Gastroesophageal sphincter (tissue), 4 donors: ENCODE measurements around the gene ATP12A. TPM values are rescaled to one million over a fixed set of nuclear protein-coding genes. Genes with fewer than 3 reads are reported as not detected.

Experiments used
- ATAC-seq: fragments of 150-250 bp; one replicate; pipeline ENCODE4 v1.9.1; 2016; ENCODE audit warnings: mild to moderate bottlenecking, moderate library complexity
- H3K27ac ChIP-seq, 4 donors: fragments of 200-600 bp; sonication (generic) in 3 of 4; 1 replicate in 3 of 4; 2 replicates in 1 of 4; pipeline ENCODE4 v1.5.1; 2016 to 2019
- H3K27me3 ChIP-seq: fragments of 200-600 bp; sonication (generic); one replicate; pipeline ENCODE4 v1.5.1; 2019
- H3K36me3 ChIP-seq, 2 donors: fragments of 200-600 bp; sonication (generic); one replicate each; pipeline ENCODE4 v1.5.1; 2019; ENCODE audit warnings: control low read depth in 1 of 2
- H3K4me1 ChIP-seq, 3 donors: fragments of 200-600 bp; sonication (generic); 1 replicate in 2 of 3; 2 replicates in 1 of 3; pipeline ENCODE4 v1.5.1; 2016 to 2019; ENCODE audit warnings: control low read depth in 2 of 3
- H3K4me3 ChIP-seq, 2 donors: fragments of 200-600 bp; sonication (generic); one replicate each; pipeline ENCODE4 v1.5.1; 2019; ENCODE audit warnings: mild to moderate bottlenecking in 1 of 2, moderate library complexity in 1 of 2
- H3K9me3 ChIP-seq, 3 donors: fragments of 200-600 bp; sonication (generic); one replicate each; pipeline ENCODE4 v1.5.1; 2017 to 2019; ENCODE audit warnings: control low read depth in 2 of 3
- CTCF ChIP-seq, 4 experiments: fragments of 200-600 bp in 2 of 4; fragments of 450-650 bp in 2 of 4; sonication (generic) in 1 of 4; IDR thresholded peaks; one replicate each; pipeline ENCODE4 v1.5.1; 2017 to 2019; ENCODE audit warnings: antibody characterized with exemption in 4 of 4, mild to moderate bottlenecking in 2 of 4, moderate library complexity in 2 of 4
- EP300 ChIP-seq: sonication (generic); formaldehyde crosslinking; IDR thresholded peaks from one replicate; pipeline ENCODE4 v1.6.1; 2017; ENCODE audit warnings: antibody characterized with exemption, mild to moderate bottlenecking
- POLR2A ChIP-seq, 2 donors: fragments of 450-650 bp; IDR thresholded peaks; one replicate each; pipeline ENCODE4 v1.6.1; 2017; ENCODE audit warnings: antibody characterized with exemption in 2 of 2, mild to moderate bottlenecking in 2 of 2, moderate library complexity in 1 of 2
- POLR2AphosphoS5 ChIP-seq: sonication (generic); formaldehyde crosslinking; IDR thresholded peaks from one replicate; pipeline ENCODE4 v1.6.1; 2017; ENCODE audit warnings: antibody characterized with exemption
- WGBS, 2 donors: methylation state at CpG; one replicate each; pipeline ENCODE4 v1.1.5; 2018; ENCODE audit warnings: low coverage in 1 of 2; 5-methylcytosine and 5-hydroxymethylcytosine counted together
- total RNA-seq, 4 donors: library from RNA; depleted of rRNA; stranded (reverse); fragments of >200 nt; gene quantifications; one replicate each; pipeline ENCODE4 v1.1.0, GENCODE V29; 2016

ATP12A gene
- total RNA-seq, 4 donors from 2014 or later = 0.22 TPM; not detected in 3

GRCh38 chr13:24685314-24685713 lies 5.1 kb downstream of the ATP12A start:
- H3K4me3 ChIP-seq = no peak overlapping the region
- no peaks in the 10 kb centered on the region for H3K9me3 ChIP-seq
- H3K27ac ChIP-seq = no peak overlapping the region
- H3K4me1 ChIP-seq = peaks cover 0 to 18% (median 6%) of the 10 kb centered on the region in 3 donors
- H3K36me3 ChIP-seq = no peaks in the 10 kb centered on the region
- no peak for TF ChIP-seq CTCF (IDR thresholded peaks at IDR 0.05)
- no peak for TF ChIP-seq EP300
- TF ChIP-seq POLR2AphosphoS5 = no peak
- no peak for TF ChIP-seq POLR2A (IDR thresholded peaks at IDR 0.05)
- no peak for ATAC-seq
- peaks cover 48% of the 10 kb centered on the region for H3K27me3 ChIP-seq
- WGBS, 2 donors = 70 to 90% methylated on average over 2 of the region's 6 CpGs

DNA sequence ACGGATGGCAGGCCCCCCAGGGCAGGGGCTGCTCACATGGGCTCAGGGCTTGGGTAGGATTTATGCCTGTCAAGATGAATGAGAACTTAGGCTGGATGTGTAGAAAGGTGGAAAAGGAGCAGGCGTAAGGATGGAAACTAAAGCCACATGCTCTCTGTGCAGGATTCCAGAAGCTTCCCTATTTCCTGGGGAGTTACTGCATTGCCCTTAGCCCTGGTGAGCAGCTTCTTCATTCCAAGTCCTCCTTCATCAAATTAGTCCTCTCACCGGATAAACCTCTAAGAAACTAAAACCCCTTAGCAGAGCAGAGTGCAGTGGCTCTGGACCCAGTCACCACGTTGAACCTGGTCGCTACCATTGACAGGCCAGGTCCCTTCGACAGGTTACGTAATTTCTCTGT lies 7.4 kb downstream of the ATP12A start:
- peaks cover 0 to 10% (median 0%) of the 10 kb centered on the region in 3 donors for H3K4me1 ChIP-seq
- H3K27me3 ChIP-seq = peaks cover 57% of the 10 kb centered on the region
- H3K36me3 ChIP-seq = no peaks in the 10 kb centered on the region
- ATAC-seq = no peak
- TF ChIP-seq CTCF (IDR thresholded peaks at IDR 0.05) (no peak), EP300 (no peak), POLR2A (IDR thresholded peaks at IDR 0.05) (no peak), POLR2AphosphoS5 (no peak)
- no peak overlapping the region for H3K4me3 ChIP-seq
- H3K27ac ChIP-seq = no peak overlapping the region
- H3K9me3 ChIP-seq = no peaks in the 10 kb centered on the region
- 82 to 89% methylated on average over 5 to 7 of the region's 7 CpGs for WGBS, 2 donors

- ATAC-seq = no peak
- H3K27ac ChIP-seq = no peak overlapping the region
- peaks cover 57% of the 10 kb centered on the region for H3K27me3 ChIP-seq
- no peak for TF ChIP-seq EP300
- TF ChIP-seq POLR2AphosphoS5 = no peak
- no peak for TF ChIP-seq CTCF (IDR thresholded peaks at IDR 0.05)
- no peak for TF ChIP-seq POLR2A (IDR thresholded peaks at IDR 0.05)
- H3K4me1 ChIP-seq = peaks cover 0 to 10% (median 0%) of the 10 kb centered on the region in 3 donors
- 58% methylated on average over 5 of the region's 10 CpGs; no CpG with 5 or more reads in 1 of the 2 donors for WGBS, 2 donors
- no peaks in the 10 kb centered on the region for H3K9me3 ChIP-seq
- H3K36me3 ChIP-seq = no peaks in the 10 kb centered on the region
- H3K4me3 ChIP-seq = no peak overlapping the region
Measured at GRCh38 chr13:24688111-24688510, 7.9 kb downstream of the ATP12A start.

- no peak overlapping the region for H3K4me3 ChIP-seq
- peaks cover 66% of the 10 kb centered on the region for H3K27me3 ChIP-seq
- no peak for ATAC-seq
- TF ChIP-seq POLR2AphosphoS5 = no peak
- TF ChIP-seq CTCF (IDR thresholded peaks at IDR 0.05) = no peak
- TF ChIP-seq POLR2A (IDR thresholded peaks at IDR 0.05) = no peak
- no peak for TF ChIP-seq EP300
- WGBS, 2 donors = 40 to 83% methylated on average over 1 to 6 of the region's 11 CpGs
- H3K9me3 ChIP-seq = no peaks in the 10 kb centered on the region
- no peaks in the 10 kb centered on the region for H3K36me3 ChIP-seq
- H3K4me1 ChIP-seq = peaks cover 0 to 10% (median 0%) of the 10 kb centered on the region in 3 donors
- H3K27ac ChIP-seq = no peak overlapping the region
Measured at GRCh38 chr13:24688950-24689349, 8.7 kb downstream of the ATP12A start.

- Histone ChIP-seq H3K4me1 (no peaks in the 10 kb centered on the region), H3K36me3 (no peaks in the 10 kb centered on the region), H3K27me3 (peaks cover 55% of the 10 kb centered on the region), H3K4me3 (no peak overlapping the region), H3K9me3 (no peaks in the 10 kb centered on the region), H3K27ac (no peak overlapping the region)
- TF ChIP-seq CTCF (IDR thresholded peaks at IDR 0.05) = no peak
- TF ChIP-seq POLR2A (IDR thresholded peaks at IDR 0.05) = no peak
- ATAC-seq = no peak
- WGBS, 2 donors = 53 to 79% methylated on average over 2 to 5 of the region's 5 CpGs
Measured at GRCh38 chr13:24691381-24691780, 11.2 kb downstream of the ATP12A start.
